Heart left ventricle (tissue), 16 donors: ENCODE data around the gene KCNMA1. TPM values are rescaled to one million over a fixed set of nuclear protein-coding genes. Genes with fewer than 3 reads are reported as not detected.

Experiments used
- ATAC-seq, 4 donors: fragments of 200-7000 bp; cut with Tn5 transposase; one replicate each; pipeline ENCODE4 v1.9.1; 2020 to 2022; ENCODE audit warnings: moderate library complexity in 4 of 4, mild to moderate bottlenecking in 3 of 4, moderate number of reproducible peaks in 1 of 4
- DNase-seq, 5 donors: peaks; one replicate each; pipeline ENCODE4 v3.0.0-alpha.2; 2020
- H3K27ac ChIP-seq, 12 donors: fragments of 200-600 bp; sonication (generic) in 4 of 12; one replicate each; pipeline versions ENCODE4 v1.5.0 to v1.8.0; 2016 to 2022; ENCODE audit warnings: mild to moderate bottlenecking in 2 of 12
- H3K27me3 ChIP-seq, 9 donors: fragments of 200-600 bp; sonication (generic) in 2 of 9; one replicate each; pipeline versions ENCODE4 v1.5.1 to v1.8.0; 2016 to 2022; ENCODE audit warnings: mild to moderate bottlenecking in 3 of 9
- H3K36me3 ChIP-seq, 9 donors: fragments of 200-600 bp; sonication (generic) in 2 of 9; one replicate each; pipeline versions ENCODE4 v1.5.0 to v1.8.0; 2018 to 2022; ENCODE audit warnings: mild to moderate bottlenecking in 2 of 9
- H3K4me1 ChIP-seq, 12 donors: fragments of 200-600 bp; sonication (generic) in 4 of 12; one replicate each; pipeline versions ENCODE4 v1.5.0 to v1.8.0; 2016 to 2022; ENCODE audit warnings: mild to moderate bottlenecking in 3 of 12
- H3K4me3 ChIP-seq, 12 donors: fragments of 200-600 bp; sonication (generic) in 4 of 12; one replicate each; pipeline versions ENCODE4 v1.5.0 to v1.8.0; 2017 to 2022; ENCODE audit warnings: mild to moderate bottlenecking in 9 of 12, moderate library complexity in 4 of 12
- H3K9me3 ChIP-seq, 12 donors: fragments of 200-600 bp; sonication (generic) in 4 of 12; one replicate each; pipeline versions ENCODE4 v1.5.0 to v1.8.0; 2016 to 2022; ENCODE audit warnings: mild to moderate bottlenecking in 1 of 12
- CTCF ChIP-seq, 12 donors: fragments of 200-600 bp; sonication (generic) in 4 of 12; IDR thresholded peaks; one replicate each; pipeline versions ENCODE4 v1.5.0 to v1.8.0; 2018 to 2022; ENCODE audit warnings: antibody characterized with exemption in 12 of 12, mild to moderate bottlenecking in 5 of 12
- POLR2A ChIP-seq, 2 donors: fragments of 450-650 bp; IDR thresholded peaks; one replicate each; pipeline ENCODE4 v1.6.1; 2017; ENCODE audit warnings: antibody characterized with exemption in 2 of 2, mild to moderate bottlenecking in 2 of 2, moderate library complexity in 2 of 2
- WGBS, 4 donors: extraction: QIAGEN DNeasy Blood & Tissue Kit in 2 of 4; methylation state at CpG; one replicate each; pipeline versions ENCODE4 v1.1.5 to v1.1.7; 2013 to 2018; 5-methylcytosine and 5-hydroxymethylcytosine counted together
- intact Hi-C, 10 donors: fragments of 100-400 bp; cut with DNase I; formaldehyde crosslinking; loops; one replicate each; pipeline versions ENCODE4 v1.11.1 to v1.14.2; 2022
- polyA plus RNA-seq, 2 donors: library from polyadenylated mRNA; stranded (reverse); fragments of 200-250 nt; gene quantifications; one replicate each; pipeline ENCODE4 v1.2.3, GENCODE V29; 2013
- total RNA-seq, 9 donors: library from RNA; depleted of rRNA in 2 of 9; stranded (reverse); fragments of >200 nt in 2 of 9; fragmentation: NEBNext Ultra II Directional in 3 of 9; extraction: Animal tissue kit (Norgen Biotek cat#: 25700) in 3 of 9; gene quantifications; one replicate each; pipeline versions ENCODE4 v1.1.0 to v1.2.4, GENCODE V29; 2016 to 2023
- donor health status: ischemic (EF 13 %, LVEDD 7.1; RV severe dilation, severe dysfunction).
- donor health status: healthy with polysubstance abuse.
- donor health status: DM: no; HTN: yes; CAD: no.
- donor health status: DM: no; HTN: no; CAD: no.
- donor health status: ischemic (EF 25% LVEDD 6.9; RV normal size, moderate dysfunction).
- donor health status: ischemic (EF 25% LVEDD 5.7; RV mildly dilated, moderate dysfunction).
- donor health status: healthy.
- donor health status: DM: yes; HTN: yes; CAD: no.
- donor health status: ischemic (EF 35%, LVEDD 5.7; RV mildly dilated, moderate dysfunction).
- donor health status: nonischemic (EF 11% LVEDD 7.7; RV severe dilation, severe dysfunction).
- donor health status: DM: yes; HTN: yes; CAD: no.
- donor health status: PGD.
- donor health status: ischemic (EF 29% LVEDD 5.4; RV normal size, mild dysfunction).
- donor health status: nonischemic (EF 23%, LVEDD 6.1; RV moderate dilation, normal function).

The KCNMA1 gene
- total and polyA plus RNA-seq, 11 donors: 0.39 to 8.7 (median 1.7) TPM

DNA sequence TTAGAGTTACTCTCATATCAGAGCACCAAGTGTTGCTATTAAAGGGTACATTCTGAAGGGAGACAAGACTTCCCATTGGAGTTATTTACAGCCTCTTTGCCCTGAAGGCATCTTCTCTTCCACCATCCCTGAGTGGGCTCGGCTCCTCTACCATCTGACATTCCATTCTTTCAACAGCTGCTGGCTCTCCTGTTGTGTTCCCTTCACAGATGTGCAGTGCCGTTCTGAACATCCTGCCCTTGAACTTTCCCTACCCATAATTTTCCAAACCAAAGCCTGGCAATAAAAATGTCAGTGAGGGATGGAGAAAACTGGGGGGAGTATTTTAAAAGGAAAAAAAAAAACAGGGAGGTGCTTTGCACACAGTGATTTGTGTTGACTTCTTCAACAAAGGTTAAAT lies 392.9 kb downstream of the KCNMA1 start:
- intact Hi-C loops: loop anchor here in 1 of 10 donors (5.0 kb wide), 1 partner anchor 62 kb away; no protein-coding TSS in a partner anchor
- Histone ChIP-seq H3K36me3 (no peaks in the 10 kb centered on the region), H3K27me3 (peaks cover 0 to under 1% (median 0%) of the 10 kb centered on the region in 9 donors), H3K27ac (peak overlapping the region in 1 of 12 donors; percentile 87), H3K4me1 (peaks cover 0 to 34% (median 3%) of the 10 kb centered on the region in 12 donors), H3K4me3 (no peak overlapping the region), H3K9me3 (no peaks in the 10 kb centered on the region)
- WGBS, 4 donors: 51 to 68% (median 56%) methylated on average over 2 of the region's 2 CpGs
- ATAC-seq (no peak), DNase-seq (no peak)
- no peak for TF ChIP-seq CTCF (IDR thresholded peaks at IDR 0.05)
- TF ChIP-seq POLR2A (IDR thresholded peaks at IDR 0.05): no peak

- H3K27ac ChIP-seq: peak overlapping the region in 1 of 12 donors; percentile 87
- H3K4me1 ChIP-seq: peaks cover 0 to 34% (median 3%) of the 10 kb centered on the region in 12 donors
- no peak for TF ChIP-seq POLR2A (IDR thresholded peaks at IDR 0.05)
- TF ChIP-seq CTCF (IDR thresholded peaks at IDR 0.05): no peak
- ATAC-seq (no peak), DNase-seq (no peak)
- H3K36me3 ChIP-seq: no peaks in the 10 kb centered on the region
- intact Hi-C loops: loop anchor here in 1 of 10 donors (5.0 kb wide), 1 partner anchor 62 kb away; no protein-coding TSS in a partner anchor
- no peak overlapping the region for H3K4me3 ChIP-seq
- no peaks in the 10 kb centered on the region for H3K9me3 ChIP-seq
- 84 to 87% (median 86%) methylated on average over 2 of the region's 2 CpGs for WGBS, 4 donors
- H3K27me3 ChIP-seq: no peaks in the 10 kb centered on the region
Measured at GRCh38 chr10:77244286-77244685, 393.3 kb downstream of the KCNMA1 start.

- H3K4me1 ChIP-seq: peaks cover 0 to 19% (median 3%) of the 10 kb centered on the region in 12 donors
- peak overlapping the region in 1 of 12 donors; percentile 87 for H3K27ac ChIP-seq
- intact Hi-C loops: loop anchor here in 1 of 10 donors (5.0 kb wide), 1 partner anchor 59 kb away; no protein-coding TSS in a partner anchor
- H3K4me3 ChIP-seq: no peak overlapping the region
- no peak for DNase-seq
- WGBS, 4 donors: 55 to 58% (median 56%) methylated on average over 3 of the region's 3 CpGs
- ATAC-seq: no peak
- no peaks in the 10 kb centered on the region for H3K9me3 ChIP-seq
- no peaks in the 10 kb centered on the region for H3K27me3 ChIP-seq
- H3K36me3 ChIP-seq: no peaks in the 10 kb centered on the region
- TF ChIP-seq CTCF (IDR thresholded peaks at IDR 0.05) (no peak), POLR2A (IDR thresholded peaks at IDR 0.05) (no peak)
Measured at GRCh38 chr10:77241350-77241725, 396.3 kb downstream of the KCNMA1 start.

DNA sequence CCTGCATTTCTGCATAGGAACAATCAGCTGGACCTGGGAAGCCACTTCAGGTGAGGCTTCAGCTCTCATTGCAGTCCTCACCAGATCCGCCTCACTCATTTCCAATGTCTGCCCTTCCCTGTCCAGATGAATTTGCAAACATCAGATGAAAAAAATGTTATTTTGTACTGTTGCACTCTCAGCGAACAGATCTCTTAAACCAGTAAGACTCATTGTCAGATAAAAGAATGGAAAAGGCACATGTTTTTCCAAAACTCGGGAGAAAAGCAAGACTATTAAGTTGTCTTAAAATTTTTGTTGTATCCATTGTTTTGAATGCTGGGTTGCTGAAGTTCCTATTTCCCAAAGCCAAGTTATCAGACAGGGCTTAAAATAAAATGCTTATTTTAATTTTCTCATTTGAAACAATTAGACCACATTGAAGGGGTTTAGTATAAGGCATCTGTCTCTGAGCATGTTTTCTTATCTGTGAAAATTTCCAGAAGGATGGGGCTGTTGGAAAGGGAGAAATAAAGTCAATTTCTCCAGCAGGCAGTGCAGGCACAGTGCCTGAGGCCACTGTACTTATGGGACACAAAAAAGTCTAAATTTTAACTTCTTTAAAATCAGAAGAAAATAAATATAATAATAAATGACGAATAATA lies 396.8 kb downstream of the KCNMA1 start:
- no peaks in the 10 kb centered on the region for H3K9me3 ChIP-seq
- H3K27me3 ChIP-seq: no peaks in the 10 kb centered on the region
- no peak for DNase-seq
- H3K36me3 ChIP-seq: no peaks in the 10 kb centered on the region
- WGBS, 4 donors: 75 to 82% (median 78%) methylated on average over 4 of the region's 4 CpGs
- peak overlapping the region in 2 of 12 donors; percentile 14 to 87 for H3K27ac ChIP-seq
- H3K4me1 ChIP-seq: peaks cover 0 to 14% (median 3%) of the 10 kb centered on the region in 12 donors
- H3K4me3 ChIP-seq: no peak overlapping the region
- intact Hi-C loops: loop anchor here in 1 of 10 donors (5.0 kb wide), 1 partner anchor 59 kb away; no protein-coding TSS in a partner anchor
- TF ChIP-seq POLR2A (IDR thresholded peaks at IDR 0.05): no peak
- no peak for TF ChIP-seq CTCF (IDR thresholded peaks at IDR 0.05)
- ATAC-seq: no peak
